Lung (tissue), 12 donors: Measurements from ENCODE around the gene HJV. TPM values are rescaled to one million over a fixed set of nuclear protein-coding genes. Genes with fewer than 3 reads are reported as not detected.

Experiments used
- ATAC-seq: fragments of 200-7000 bp; cut with Tn5 transposase; one replicate; pipeline ENCODE4 v1.9.1; 2020; ENCODE audit warnings: moderate number of reproducible peaks; ENCODE audit not compliant: insufficient read depth, low FRiP score
- DNase-seq, 3 donors: peaks; one replicate each; pipeline ENCODE4 v3.0.0-alpha.2; 2013 to 2017
- H3K27ac ChIP-seq, 2 donors: one replicate each; pipeline ENCODE4 v1.5.1; 2013; ENCODE audit warnings: mild to moderate bottlenecking in 2 of 2, moderate library complexity in 2 of 2, control low read depth in 1 of 2, inconsistent platforms in 1 of 2, low read depth in 1 of 2, low read length in 1 of 2
- H3K27me3 ChIP-seq, 3 donors: one replicate each; pipeline ENCODE4 v1.5.1; 2013; ENCODE audit warnings: low read length in 2 of 3; ENCODE audit not compliant: control insufficient read depth in 3 of 3, insufficient read depth in 3 of 3
- H3K36me3 ChIP-seq, 4 donors: one replicate each; pipeline ENCODE4 v1.5.1; 2013; ENCODE audit warnings: low read length in 4 of 4, mild to moderate bottlenecking in 1 of 4, moderate library complexity in 1 of 4; ENCODE audit not compliant: control insufficient read depth in 4 of 4, insufficient read depth in 4 of 4
- H3K4me1 ChIP-seq, 5 donors: one replicate each; pipeline ENCODE4 v1.5.1; 2013; ENCODE audit warnings: low read length in 5 of 5, mild to moderate bottlenecking in 2 of 5, moderate library complexity in 1 of 5; ENCODE audit not compliant: control insufficient read depth in 5 of 5, insufficient read depth in 5 of 5
- H3K4me3 ChIP-seq: one replicate; pipeline ENCODE4 v1.5.1; 2013; ENCODE audit warnings: mild to moderate bottlenecking, control low read depth, moderate library complexity
- H3K9ac ChIP-seq, 2 donors: one replicate each; pipeline ENCODE4 v1.5.1; 2013; ENCODE audit warnings: low read length in 2 of 2, control low read depth in 1 of 2; ENCODE audit not compliant: insufficient read depth in 1 of 2
- H3K9me3 ChIP-seq, 4 donors: one replicate each; pipeline ENCODE4 v1.5.1; 2013; ENCODE audit warnings: low read length in 3 of 4, mild to moderate bottlenecking in 1 of 4, moderate library complexity in 1 of 4; ENCODE audit not compliant: control insufficient read depth in 4 of 4, insufficient read depth in 3 of 4
- CTCF ChIP-seq: IDR thresholded peaks from 2 replicates; pipeline ENCODE4 v1.5.1; 2012; ENCODE audit warnings: mild to moderate bottlenecking; ENCODE audit errors: control extremely low read depth, extremely low read depth
- WGBS, 2 donors: extraction: QIAGEN DNeasy Blood & Tissue Kit; methylation state at CpG; one replicate each; pipeline ENCODE4 v1.1.7; 2013; 5-methylcytosine and 5-hydroxymethylcytosine counted together
- polyA plus RNA-seq, 2 donors: library from polyadenylated mRNA; stranded (reverse); fragments of 200-250 nt; gene quantifications; one replicate each; pipeline ENCODE4 v1.2.1, GENCODE V29; 2013
- total RNA-seq, 2 donors: library from RNA; depleted of rRNA in 1 of 2; stranded (reverse); fragments of >200 nt in 1 of 2; gene quantifications; one replicate each; pipeline ENCODE4 v1.2.1, GENCODE V29; 2014 to 2021
- donor health status: control.
- donor health status: control.
- donor health status: Bipolar disorder and iron deficiency.
- donor health status: healthy.
- donor health status: DM: yes; HTN: yes; CAD: no.

Gene HJV
- total and polyA plus RNA-seq, 4 donors, result not detected

GRCh38 chr1:146039844-146040194, 18.3 kb upstream of the HJV start:
- Histone ChIP-seq H3K9ac (peak overlapping the region in 1 of 2 donors; percentile 19), H3K4me1 (peaks cover 0 to 8% (median 0%) of the 10 kb centered on the region in 5 donors), H3K9me3 (no peaks in the 10 kb centered on the region), H3K27ac (no peak overlapping the region), H3K27me3 (no peaks in the 10 kb centered on the region), H3K36me3 (no peaks in the 10 kb centered on the region), H3K4me3 (no peak overlapping the region)
- ATAC-seq (no peak), DNase-seq (peak in 1 of 3 donors; percentile 37)
- no peak for TF ChIP-seq CTCF
- WGBS, 2 donors, result 65 to 70% methylated on average over 9 of the region's 9 CpGs

- Histone ChIP-seq H3K36me3 (no peaks in the 10 kb centered on the region), H3K27me3 (no peaks in the 10 kb centered on the region), H3K4me3 (peak overlapping the region; percentile 49), H3K9me3 (no peaks in the 10 kb centered on the region), H3K4me1 (peaks cover 0 to 8% (median 0%) of the 10 kb centered on the region in 5 donors), H3K27ac (peak overlapping the region; percentile 80 to 94), H3K9ac (peak overlapping the region; percentile 26 to 91)
- DNase-seq (peak; percentile 93 to 98 (median 95)), ATAC-seq (peak; percentile 58)
- WGBS, 2 donors, result 0 to 1% methylated on average over 21 of the region's 21 CpGs
- TF ChIP-seq CTCF, result no peak
Measured at GRCh38 chr1:146036965-146037646, 15.6 kb upstream of the HJV start.

- DNase-seq (peak in 1 of 3 donors; percentile 70), ATAC-seq (no peak)
- no peaks in the 10 kb centered on the region for H3K9me3 ChIP-seq
- WGBS, 2 donors, result 5 to 7% methylated on average over 10 of the region's 10 CpGs
- H3K27me3 ChIP-seq, result no peaks in the 10 kb centered on the region
- H3K9ac ChIP-seq, result peak overlapping the region in 1 of 2 donors; percentile 39
- peak overlapping the region in 1 of 2 donors; percentile 28 for H3K27ac ChIP-seq
- H3K36me3 ChIP-seq, result no peaks in the 10 kb centered on the region
- TF ChIP-seq CTCF, result no peak
- H3K4me1 ChIP-seq, result peaks cover 0 to 8% (median 0%) of the 10 kb centered on the region in 5 donors
- no peak overlapping the region for H3K4me3 ChIP-seq
Measured at GRCh38 chr1:146036241-146036964, 14.9 kb upstream of the HJV start.
